Heart left ventricle (tissue), 13 donors: ENCODE data around the gene MDFIC.

Experiments
- POLR2A ChIP-seq, 2 donors: fragments of 450-650 bp; IDR thresholded peaks; one replicate each; pipeline ENCODE4 v1.6.1; 2017; ENCODE audit warnings: antibody characterized with exemption in 2 of 2, mild to moderate bottlenecking in 2 of 2, moderate library complexity in 2 of 2
- TF ChIP-seq, protein P1 (sequence below), 12 donors: fragments of 200-600 bp; sonication (generic) in 4 of 12; IDR thresholded peaks; one replicate each; pipeline versions ENCODE4 v1.5.0 to v1.8.0; 2018 to 2022; ENCODE audit warnings: antibody characterized with exemption in 12 of 12, mild to moderate bottlenecking in 5 of 12
- donor health status: ischemic (EF 13 %, LVEDD 7.1; RV severe dilation, severe dysfunction).
- donor health status: DM: no; HTN: yes; CAD: no.
- donor health status: DM: no; HTN: no; CAD: no.
- donor health status: ischemic (EF 25% LVEDD 6.9; RV normal size, moderate dysfunction).
- donor health status: ischemic (EF 25% LVEDD 5.7; RV mildly dilated, moderate dysfunction).
- donor health status: ischemic (EF 35%, LVEDD 5.7; RV mildly dilated, moderate dysfunction).
- donor health status: nonischemic (EF 11% LVEDD 7.7; RV severe dilation, severe dysfunction).
- donor health status: DM: yes; HTN: yes; CAD: no.
- donor health status: PGD.
- donor health status: ischemic (EF 29% LVEDD 5.4; RV normal size, mild dysfunction).
- donor health status: nonischemic (EF 23%, LVEDD 6.1; RV moderate dilation, normal function).

DNA sequence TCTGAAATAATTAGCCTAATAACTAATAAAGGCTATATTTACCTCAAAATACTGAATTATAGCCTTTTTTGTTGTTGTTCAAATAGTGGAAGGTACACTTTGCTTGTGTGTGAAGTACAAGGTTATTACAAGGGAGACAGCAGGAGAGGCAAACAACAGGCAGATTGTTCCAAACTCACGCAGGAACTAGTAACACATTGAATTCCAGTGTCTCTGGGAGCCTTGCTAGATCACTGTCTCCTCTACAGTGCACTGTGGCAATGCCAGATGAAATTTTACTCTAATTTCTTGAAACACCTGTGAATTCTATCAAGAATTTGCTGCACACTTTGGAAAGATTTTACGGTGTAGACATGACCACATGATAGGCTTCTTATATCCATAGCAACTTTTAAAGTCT, 112.6 kb downstream of the MDFIC start:
- TF ChIP-seq, protein P1, sequence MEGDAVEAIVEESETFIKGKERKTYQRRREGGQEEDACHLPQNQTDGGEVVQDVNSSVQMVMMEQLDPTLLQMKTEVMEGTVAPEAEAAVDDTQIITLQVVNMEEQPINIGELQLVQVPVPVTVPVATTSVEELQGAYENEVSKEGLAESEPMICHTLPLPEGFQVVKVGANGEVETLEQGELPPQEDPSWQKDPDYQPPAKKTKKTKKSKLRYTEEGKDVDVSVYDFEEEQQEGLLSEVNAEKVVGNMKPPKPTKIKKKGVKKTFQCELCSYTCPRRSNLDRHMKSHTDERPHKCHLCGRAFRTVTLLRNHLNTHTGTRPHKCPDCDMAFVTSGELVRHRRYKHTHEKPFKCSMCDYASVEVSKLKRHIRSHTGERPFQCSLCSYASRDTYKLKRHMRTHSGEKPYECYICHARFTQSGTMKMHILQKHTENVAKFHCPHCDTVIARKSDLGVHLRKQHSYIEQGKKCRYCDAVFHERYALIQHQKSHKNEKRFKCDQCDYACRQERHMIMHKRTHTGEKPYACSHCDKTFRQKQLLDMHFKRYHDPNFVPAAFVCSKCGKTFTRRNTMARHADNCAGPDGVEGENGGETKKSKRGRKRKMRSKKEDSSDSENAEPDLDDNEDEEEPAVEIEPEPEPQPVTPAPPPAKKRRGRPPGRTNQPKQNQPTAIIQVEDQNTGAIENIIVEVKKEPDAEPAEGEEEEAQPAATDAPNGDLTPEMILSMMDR (IDR thresholded peaks at IDR 0.05) = no peak
- TF ChIP-seq POLR2A (IDR thresholded peaks at IDR 0.05) = no peak
